LNCaP clone FGC (cell line): ENCODE results near the gene PFDN4.

ENCODE experiments used
- DNase-seq: peaks from one replicate; pipeline ENCODE4 v3.0.0-alpha.2; 2011; ENCODE audit warnings: low read depth
- H3K4me3 ChIP-seq: 2 replicates; pipeline ENCODE4 v1.5.1; 2011; ENCODE audit warnings: mild to moderate bottlenecking, low read depth, low read length, control low read depth
- TF ChIP-seq, protein P1 (sequence below): IDR thresholded peaks from 2 replicates; pipeline ENCODE4 v1.5.1; 2012; ENCODE audit warnings: mild to moderate bottlenecking; ENCODE audit not compliant: control insufficient read depth, insufficient read depth; ENCODE audit errors: extremely low read depth

Gene PFDN4

DNA sequence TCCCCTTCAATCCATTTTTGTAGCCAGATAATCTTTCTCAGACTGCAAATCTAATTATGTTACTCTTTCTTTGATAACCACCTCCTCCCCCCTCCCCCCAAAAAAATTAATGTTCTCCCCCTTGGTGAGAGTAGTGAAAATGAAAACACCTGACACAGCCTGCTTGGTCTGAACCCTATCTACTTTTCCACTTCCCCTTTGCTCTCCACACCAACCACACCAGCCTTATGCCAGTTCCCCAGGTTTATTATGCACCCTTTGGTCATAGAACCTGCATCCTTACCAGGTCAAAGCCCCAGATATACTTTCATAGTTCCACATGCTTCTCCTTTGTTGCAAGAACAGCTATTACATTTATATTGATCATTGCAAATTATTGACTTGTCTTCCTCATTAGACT lies 19.4 kb downstream of the PFDN4 start:
- H3K4me3 ChIP-seq: no peak overlapping the region
- TF ChIP-seq, protein P1, sequence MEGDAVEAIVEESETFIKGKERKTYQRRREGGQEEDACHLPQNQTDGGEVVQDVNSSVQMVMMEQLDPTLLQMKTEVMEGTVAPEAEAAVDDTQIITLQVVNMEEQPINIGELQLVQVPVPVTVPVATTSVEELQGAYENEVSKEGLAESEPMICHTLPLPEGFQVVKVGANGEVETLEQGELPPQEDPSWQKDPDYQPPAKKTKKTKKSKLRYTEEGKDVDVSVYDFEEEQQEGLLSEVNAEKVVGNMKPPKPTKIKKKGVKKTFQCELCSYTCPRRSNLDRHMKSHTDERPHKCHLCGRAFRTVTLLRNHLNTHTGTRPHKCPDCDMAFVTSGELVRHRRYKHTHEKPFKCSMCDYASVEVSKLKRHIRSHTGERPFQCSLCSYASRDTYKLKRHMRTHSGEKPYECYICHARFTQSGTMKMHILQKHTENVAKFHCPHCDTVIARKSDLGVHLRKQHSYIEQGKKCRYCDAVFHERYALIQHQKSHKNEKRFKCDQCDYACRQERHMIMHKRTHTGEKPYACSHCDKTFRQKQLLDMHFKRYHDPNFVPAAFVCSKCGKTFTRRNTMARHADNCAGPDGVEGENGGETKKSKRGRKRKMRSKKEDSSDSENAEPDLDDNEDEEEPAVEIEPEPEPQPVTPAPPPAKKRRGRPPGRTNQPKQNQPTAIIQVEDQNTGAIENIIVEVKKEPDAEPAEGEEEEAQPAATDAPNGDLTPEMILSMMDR: no peak
- no peak for DNase-seq

DNA sequence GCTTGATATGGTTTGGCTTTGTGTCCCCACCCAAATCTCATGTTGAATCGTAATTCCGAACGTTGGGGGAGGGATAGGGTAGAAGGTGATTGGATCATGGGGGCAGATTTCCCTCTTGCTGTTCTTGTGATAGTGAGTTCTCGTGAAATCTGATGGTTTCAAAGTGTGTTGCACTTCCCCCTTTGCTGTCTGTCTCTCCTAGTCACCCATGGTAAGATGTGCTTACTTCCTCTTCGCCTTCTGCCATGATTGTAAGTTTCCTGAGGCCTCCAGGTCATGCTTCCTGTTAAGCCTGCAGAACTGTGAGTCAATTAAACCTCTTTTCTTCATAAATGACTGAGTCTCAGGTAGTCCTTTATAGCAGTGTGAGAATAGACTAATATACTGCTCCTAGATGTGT lies 19.9 kb downstream of the PFDN4 start:
- H3K4me3 ChIP-seq: no peak overlapping the region
- no peak for DNase-seq
- TF ChIP-seq, protein P1: no peak

DNA sequence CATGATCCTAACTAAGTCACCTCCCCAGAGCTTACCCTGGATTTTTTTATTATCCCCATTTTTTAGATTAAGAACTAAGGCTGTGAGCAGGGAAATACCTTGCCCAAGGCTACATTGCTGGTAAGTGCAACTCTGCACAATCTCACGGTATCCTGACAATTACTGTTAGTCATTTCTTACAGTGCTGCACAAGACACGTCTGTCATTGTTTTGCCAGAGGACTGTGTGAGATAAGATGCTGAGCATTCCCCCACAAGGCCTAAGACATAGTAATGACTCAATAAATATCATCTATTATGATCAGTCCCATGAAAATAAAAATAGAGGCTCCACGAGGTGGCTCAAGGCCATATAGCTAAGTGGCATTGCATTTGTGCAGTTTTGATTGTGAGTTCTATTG lies 21.0 kb downstream of the PFDN4 start:
- DNase-seq: no peak
- H3K4me3 ChIP-seq: no peak overlapping the region
- TF ChIP-seq, protein P1: no peak

DNA sequence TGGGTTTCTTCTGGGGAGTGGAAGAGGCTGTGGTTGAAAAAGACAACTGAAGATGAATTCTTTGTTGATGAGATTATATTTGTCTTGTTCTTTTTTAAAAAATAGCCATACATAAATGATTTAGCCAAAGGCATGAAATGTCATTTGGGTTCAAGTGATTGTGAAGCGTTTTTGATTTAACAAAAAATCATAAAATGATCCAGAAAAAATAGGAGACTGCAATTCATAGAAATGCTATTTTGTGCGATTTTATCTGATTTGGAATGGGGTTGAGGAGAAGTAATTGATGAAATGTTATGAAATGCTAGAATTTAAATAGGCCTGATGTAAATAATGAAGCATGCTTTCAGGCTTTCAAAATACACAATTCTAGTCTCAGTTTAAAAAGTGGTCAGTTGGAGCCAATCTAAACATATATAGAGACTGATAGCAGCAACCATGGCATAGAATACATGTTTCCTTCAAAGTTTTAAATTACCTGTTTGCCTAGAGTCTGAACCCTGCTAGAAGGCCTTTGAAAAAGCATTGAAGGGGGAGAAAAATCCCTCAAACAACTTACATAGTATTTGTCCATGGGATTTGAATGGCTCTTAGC lies 21.8 kb downstream of the PFDN4 start:
- no peak for DNase-seq
- TF ChIP-seq, protein P1: no peak
- H3K4me3 ChIP-seq: no peak overlapping the region

DNA sequence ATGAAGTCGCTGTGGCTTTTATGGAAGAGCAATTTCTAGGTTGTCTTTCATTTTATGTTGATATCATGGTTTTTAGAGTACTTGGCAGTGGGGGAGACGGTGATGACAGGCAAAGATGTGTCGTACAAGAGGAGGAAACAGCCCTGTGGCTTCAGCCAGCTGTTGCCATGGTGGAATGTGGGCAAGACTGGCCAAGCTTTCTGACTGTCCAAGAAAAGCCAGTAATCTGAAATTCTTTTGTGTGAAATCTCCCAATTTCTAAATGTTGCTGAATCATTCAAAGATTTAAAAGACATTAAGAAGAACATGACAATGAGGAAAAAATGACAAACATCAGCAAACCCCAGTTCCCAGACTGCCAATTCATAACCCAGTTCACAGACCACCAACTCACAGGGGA lies 23.1 kb downstream of the PFDN4 start:
- no peak overlapping the region for H3K4me3 ChIP-seq
- TF ChIP-seq, protein P1: no peak
- DNase-seq: no peak

DNA sequence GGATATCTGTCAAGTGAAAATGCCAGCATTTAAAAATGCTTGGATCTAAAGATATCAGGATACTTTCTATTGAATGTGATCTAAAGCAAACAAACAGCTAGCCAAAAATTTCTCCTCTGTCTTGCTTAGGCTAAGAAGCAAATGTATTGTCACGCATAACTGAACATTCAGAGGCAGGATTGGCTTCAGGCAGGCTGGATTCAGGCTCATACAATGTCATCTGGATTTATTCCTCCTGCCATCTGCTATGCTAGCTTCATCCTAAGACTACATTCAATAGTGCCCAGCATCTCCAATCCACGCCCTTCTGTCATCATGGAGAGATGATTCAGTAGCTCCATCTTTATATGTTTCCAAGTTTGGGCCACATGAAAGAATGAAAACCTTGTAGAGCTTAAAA lies 27.1 kb downstream of the PFDN4 start:
- no peak overlapping the region for H3K4me3 ChIP-seq
- TF ChIP-seq, protein P1: no peak
- no peak for DNase-seq
